GM21825 (cell line): ENCODE results near the gene ANKRD34C.
A peak's percentile ranks its signal among the peaks of the same experiment; 100 is the strongest.

Experiments used
- ATAC-seq: cut with Tn5 transposase; IDR thresholded peaks from one replicate; pipeline ENCODE4 v1.9.1; 2021; ENCODE audit warnings: mild to moderate bottlenecking, moderate library complexity; ENCODE audit not compliant: unreplicated experiment

The ANKRD34C gene

DNA sequence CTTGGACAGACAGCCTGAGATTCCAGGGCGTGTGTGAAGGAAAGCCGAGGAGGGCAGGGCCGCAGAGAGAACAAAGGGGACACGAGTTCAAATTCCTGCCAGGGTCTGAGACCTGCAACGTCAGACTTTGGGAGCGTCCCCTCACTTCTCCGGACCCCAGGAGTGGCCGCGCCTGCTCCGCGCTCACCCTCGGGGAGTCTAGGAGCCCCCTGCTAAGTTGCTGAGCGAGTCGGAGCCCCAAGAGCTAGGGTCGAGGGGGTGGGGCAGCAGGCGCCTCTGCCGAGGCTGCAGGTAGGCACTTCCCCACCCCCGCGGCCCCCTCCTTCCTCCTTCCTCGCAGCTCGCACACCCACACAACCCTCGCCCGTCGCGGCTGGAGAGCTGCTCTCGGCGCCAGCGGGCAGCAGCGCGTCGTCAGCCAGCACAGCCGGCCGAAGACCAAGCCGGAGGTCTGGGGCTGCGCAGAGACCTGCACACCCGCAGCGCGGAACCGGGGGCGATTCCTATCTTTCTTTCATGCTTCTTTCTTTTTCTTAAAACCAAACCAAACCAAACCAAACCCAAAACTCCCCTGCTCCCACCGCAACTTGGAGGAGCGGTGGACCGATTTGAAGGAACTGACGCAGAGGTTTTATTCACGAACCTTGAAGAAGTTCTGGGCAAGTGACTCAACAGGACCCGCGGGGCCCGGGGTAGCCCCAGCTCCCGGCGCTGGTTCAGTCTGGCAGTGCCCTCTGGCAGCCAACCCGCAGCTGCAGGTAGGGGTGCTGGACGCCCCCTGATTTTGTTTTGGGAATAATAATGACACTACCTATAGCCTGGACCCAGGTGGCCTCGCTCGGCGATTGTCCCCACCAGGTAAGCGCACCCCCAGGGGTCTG, at the start of gene ANKRD34C:
TSS of gene ANKRD34C (plus strand) at position 352 of the 881 bp plus-strand sequence. CDS start 10,563 bp downstream, outside the sequence.
- no peak for ATAC-seq

DNA sequence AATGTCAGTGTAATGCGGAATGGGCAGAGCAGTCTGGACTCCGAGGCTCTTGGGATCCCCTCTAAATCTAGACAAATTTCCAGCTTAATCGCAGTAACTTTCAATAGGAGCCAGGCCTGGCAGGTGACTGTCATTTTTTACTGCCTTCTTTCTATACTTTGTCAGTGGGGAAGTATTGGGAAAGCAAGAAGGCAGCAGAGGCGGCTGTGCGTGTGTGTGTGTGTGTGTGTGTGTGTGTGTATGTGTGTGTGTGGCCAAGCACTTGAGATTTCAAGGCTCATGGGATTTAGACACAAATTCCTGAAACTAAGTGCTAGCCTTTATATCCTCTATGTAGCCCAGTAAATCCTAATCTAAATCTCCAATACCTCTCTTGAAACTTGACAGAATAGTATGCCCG, 49.3 kb upstream of the ANKRD34C start:
- ATAC-seq, result no peak

DNA sequence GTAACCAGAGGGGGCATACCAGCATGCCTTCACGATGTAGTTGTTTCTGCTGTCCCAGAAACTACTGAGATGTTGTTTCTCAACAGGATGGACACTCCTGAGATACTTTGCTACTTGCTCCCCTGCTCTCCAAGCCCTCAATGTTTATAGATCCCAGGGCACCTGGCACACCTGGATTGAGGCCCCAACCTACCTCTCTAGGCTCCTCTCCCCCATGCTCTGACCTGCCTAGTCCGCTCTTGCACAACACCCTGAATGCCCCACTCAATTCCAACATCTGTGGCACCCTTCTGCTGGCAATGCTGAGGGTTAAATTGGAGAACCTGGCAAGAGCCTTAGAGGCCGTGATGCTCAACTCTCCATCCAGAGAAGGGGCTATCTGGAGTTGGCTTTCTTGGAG, 42.5 kb upstream of the ANKRD34C start:
- ATAC-seq, result no peak

DNA sequence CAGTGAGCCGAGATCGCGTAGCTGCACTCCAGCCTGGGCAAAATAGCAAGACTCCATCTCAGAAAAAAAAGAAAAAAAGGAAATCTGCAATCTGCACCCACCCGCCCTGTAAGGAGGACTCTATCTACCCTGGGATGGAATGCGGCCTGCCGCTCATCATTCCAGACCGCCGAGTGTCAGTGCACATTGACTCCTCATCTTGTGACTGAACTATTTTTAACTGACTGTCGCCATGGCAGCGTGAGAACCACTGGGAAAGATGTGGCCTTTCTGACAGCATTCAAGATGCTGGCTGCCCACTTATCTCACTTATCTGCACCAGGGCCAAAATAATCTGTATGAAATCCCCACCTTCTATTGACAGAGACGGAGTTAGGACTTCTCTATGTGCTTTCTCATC, 38.8 kb upstream of the ANKRD34C start:
- ATAC-seq, result no peak

DNA sequence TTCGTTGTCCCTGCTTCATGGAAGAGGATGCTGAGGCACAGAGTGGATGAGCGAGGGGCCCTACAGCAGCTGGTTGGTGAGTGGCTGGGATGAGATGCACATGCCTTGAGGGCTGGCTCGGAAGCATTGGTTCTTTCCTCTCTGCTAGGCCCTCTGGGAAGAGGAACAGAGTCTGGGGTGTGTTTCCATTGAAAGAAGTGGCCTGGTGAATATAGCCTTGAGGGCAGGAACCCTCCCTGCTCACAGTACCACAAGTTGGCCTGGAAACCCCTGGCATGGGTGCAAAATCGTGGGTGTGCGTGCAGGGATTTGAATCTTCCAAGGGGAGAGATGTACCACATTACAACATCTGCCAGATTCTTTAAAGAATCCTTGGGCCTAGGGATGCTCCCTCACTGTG, 37.6 kb upstream of the ANKRD34C start:
- no peak for ATAC-seq

DNA sequence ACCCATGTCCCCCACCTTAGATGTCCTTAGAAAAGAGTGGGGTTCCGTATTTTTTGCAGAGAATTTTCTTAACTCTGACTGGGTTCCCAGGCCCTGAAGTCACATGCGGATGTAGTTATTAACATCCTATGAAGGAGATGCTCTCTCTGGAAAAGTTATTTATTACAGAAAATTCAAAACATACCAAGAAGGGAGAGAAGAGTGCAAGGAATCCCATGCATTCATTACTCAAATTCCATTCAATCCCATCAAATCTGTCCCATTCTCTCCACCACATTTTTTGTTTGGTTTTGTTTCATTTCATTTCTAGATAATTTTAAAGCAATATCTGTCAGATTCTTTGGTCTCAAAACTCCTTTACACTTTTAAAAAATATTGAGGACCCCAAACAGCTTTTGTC, 34.3 kb upstream of the ANKRD34C start:
- no peak for ATAC-seq

DNA sequence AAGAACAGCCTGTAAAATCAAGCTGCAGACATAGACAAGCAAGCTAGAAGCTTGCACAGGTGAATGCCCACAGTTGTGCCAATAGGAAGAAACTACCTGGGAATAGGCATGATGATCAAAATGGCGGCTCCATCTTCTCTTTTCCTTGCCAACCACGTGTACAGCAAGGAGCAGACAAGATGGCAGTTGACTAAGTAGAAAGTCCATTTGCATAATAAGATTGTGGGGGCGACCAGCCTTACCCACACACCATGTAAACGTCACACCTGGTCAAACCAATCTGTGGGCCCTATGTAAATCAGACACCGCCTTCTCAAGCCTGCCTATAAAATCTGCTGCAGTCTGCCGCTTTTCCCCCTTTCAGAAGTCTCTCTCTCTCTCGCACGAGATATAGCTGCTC, 25.1 kb upstream of the ANKRD34C start:
- no peak for ATAC-seq

DNA sequence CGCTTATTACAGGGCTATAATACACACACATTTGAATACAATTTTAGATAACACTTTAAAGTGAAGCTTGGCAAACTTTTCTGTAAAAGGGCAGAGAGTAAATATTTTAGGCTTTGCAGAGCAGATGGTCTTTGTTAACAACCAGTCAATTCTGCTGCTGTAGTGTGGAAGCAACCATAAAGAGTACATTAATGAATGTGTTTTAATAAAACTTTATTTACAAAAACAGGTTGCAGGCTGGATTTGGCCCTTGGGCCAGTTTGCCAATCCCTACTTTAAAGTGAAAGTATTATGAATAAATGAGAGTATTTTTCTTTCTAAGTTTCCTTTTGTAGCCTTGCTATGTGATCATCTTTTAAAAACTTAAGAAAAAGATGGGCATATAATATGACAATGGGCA, 20.7 kb upstream of the ANKRD34C start:
- no peak for ATAC-seq

DNA sequence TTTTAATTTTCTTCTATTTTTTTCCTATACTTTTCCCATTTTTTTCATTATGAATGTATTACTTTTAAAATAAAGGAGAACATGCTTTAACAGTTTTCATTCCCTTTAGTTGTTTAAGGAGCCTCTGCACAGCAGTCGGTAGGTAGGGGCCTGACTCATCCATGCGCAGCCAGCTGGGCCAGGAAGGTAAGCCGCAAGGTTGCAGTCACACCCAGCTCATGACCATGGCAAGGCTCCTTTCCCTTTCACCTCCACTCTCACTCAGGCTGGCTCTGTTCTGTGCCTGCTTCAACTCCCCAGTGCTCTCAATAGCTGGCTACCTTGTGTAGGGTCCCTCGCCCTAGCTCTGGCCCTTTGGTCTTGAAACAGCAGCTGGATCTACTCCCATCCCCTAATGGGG, 17.4 kb upstream of the ANKRD34C start:
- no peak for ATAC-seq

DNA sequence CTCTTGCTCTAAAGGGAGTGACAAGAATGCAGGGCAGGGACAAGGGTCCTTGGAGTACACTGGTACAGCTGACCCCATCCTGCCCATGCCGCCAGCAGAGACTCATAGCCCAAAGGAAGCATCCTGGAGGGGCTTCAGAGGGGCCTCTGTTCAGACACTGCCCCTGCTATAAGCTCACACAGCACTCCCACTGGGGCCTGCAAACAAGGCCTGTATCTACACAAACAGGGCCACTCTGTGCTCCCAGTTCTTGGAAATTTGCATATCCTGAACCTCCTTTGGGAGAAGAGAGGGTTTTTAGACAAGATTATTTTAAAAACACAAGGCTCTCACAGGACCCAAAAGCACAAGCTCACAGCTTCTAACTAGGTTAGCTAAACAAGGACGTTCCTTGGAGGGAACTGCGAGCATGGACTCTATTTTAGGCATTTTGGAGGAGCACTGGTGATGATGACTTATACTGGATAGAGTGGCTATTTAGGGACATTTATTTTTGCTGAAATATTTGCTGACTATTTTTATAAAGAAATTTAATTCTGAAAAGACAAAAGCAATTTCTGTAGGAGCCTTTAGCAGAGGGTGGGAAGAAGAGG, 16.4 kb upstream of the ANKRD34C start:
- no peak for ATAC-seq

DNA sequence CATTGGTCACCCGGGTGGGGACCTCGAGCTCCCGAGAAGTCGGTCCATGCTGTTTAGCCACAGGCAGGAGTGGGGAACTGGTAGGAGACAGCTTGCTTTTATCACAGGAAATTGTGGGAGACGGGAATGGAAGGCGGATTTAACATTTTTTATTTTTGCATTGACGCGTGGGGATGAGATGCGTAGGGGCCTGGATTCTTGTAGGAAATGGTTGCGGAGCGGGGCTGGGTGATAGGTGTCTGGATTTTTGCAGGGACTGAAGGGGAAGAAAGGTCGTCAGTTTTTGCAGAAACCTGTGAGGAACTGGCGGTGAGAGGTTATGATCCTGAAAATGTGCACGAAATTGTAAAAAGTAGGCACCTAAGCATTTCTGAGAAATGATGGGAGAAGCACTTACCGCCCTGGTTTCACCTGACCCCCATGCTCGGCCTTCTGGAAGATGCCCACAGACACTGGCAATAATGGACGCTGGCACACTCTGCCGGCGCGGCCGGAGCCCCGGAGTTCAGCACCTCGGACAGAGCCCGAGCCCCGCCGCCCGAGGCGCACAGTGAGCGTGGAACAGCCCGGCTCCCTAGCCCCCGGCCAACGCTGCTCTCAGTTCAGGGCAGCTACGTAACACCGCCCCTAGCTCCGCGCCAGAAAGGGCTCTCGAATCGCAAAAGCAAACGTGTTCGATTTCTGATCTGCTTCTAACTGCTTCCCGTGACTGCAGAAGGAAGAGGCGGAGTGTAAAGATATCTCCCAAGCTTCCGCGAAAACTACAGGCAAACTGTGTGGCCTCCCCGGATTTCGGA, 928 bp downstream of the ANKRD34C start:
- ATAC-seq, result no peak

DNA sequence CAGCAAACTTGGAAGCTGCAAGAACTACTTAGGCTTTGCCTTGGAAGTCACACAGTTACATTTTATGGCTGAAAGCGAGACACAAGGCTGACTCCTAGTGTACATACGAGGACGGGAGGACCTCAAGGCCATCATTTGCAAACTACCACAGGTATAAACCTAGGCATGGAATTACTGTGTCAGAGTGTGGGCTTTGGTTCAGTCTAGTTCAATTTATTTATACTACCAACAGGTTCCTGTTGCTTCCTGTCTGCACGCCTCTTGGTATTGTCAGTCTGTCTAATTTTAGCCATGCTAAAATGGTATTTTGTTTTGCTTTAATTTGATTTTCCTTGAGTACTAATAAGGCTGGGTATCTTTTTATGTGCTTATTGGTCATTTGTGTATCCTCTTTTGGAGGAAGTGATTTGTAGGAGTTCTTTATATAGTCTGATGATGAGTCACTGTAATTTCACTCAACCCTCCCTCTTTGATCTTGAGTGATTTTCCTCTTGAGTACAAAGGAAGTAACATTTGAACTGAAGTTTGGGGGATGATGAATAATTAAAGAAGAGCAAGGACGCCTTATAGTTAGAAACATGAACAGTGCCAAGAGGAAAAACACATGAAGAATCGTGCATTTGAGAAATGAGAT, 8.2 kb downstream of the ANKRD34C start:
- ATAC-seq, result no peak

DNA sequence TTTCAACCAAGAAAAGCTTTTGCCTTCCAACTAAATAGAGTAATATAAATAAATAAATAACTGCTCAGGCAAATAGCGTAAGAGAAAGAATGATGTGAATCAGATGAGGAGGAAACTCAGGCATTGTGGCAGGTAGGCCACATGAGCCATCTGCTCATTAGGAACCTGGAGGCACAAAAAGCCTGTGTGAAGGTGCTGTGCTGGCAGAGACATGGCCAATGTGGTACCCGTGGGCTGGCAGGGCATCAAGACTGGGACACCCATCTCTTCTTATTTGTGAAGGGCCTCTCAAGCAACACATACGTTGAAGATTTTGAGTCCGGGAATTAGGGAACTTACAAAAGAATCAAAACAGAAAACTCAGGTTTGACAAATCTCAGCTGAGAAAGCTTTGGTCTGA, 9.5 kb downstream of the ANKRD34C start:
- no peak for ATAC-seq

DNA sequence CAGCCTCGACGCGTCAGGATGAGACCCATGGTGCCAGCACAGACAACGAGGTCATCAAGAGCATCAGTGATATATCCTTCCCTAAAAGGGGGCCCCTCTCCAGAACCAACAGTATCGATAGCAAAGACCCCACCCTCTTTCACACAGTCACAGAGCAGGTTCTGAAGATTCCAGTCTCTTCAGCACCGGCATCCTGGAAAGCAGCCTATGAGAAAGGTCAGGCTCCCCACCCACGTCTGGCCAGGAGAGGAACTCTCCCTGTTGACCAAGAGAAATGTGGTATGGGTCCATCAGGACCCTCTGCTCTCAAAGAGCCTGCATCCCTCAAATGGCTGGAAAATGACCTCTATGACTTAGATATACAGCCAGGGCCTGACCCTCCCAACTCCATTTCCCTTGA, 11.6 kb downstream of the ANKRD34C start:
- no peak for ATAC-seq

DNA sequence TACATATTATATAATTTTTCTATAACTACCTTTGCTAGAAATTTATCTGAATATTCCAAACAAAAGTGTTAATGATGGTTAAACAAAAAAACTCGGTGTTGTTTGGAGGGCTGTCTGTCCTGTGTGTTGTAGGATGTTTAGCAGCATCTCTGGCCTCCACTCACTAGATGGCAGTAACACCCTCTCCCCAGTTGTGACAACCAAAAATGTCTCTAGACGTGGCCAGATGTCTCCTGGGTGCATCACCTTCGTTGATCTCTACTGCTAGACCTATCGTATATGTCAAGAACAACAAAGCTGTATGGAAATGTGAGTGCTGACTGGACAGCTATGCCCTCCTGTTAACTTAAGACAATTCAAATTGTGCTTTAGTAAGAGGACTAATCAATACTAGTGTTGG, 14.1 kb downstream of the ANKRD34C start:
- no peak for ATAC-seq

DNA sequence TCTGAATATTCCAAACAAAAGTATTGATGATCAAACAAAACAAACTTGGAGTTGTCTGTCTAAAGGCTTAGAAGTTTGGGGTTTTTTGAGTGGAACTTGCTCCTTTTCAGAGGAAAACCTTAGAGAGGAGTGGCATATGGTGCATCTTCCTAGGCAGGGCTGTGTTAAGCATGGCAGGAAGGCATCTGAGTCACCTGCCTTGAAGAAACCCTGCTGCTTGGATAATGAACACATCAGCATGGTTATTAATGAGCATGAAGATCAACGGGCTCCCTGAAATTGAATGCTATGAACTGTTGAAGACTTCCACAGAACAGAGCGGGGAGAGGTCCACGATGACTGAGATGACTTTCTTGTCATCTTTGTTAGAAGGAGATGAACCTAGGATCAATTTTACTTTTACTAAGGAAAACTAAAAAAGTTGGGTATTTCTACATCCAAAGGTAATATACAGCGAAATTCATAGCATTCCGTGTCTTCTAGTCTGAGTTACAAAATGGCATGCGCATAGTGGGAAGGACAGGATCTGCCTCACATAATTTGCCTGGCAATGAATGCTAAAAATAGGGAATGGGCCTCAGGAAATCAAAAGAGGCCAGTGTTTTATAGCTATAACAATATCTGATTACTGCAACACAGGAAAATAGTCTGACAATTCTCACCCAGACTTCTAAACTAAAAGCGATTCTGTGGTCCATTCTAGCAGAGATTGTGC, 16.8 kb downstream of the ANKRD34C start:
- no peak for ATAC-seq

DNA sequence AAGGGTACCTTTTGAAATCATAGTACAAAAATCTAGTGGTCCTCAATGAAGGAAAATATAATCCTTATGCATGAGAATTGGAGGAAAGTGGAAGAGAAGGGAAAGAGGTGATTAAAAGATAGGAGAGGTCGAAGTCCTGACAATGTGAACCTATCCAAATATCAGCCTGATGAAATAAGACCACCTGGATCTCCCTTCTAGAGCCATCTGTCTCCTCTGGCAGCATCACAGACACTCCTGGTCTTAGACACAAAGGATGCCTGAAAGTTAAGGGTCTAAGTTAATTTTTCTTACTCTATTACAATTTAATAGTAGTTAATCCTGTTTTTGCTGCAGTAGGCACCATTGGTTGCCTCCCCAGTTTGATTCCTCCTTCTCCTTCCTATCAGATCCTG, 17.3 kb downstream of the ANKRD34C start:
- no peak for ATAC-seq

DNA sequence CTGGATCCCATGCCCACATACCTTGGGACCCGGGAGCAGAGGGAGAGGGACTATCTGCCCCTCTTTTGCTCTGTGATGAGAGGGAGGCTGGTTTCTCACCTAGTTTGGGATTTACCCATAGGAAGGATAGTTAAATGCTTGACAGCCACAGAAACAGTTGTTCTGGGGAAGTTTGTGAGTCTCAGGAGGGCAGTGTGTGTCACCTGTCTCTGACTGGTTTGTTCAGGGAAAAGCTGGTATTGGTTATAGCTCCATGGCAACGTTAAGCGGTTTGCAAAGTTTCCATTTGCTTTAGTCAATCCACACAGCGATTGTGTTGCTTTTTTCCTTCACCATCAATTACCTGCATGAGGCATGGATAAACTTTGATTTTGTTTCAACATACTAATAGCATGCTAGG, 24.7 kb downstream of the ANKRD34C start:
- no peak for ATAC-seq

DNA sequence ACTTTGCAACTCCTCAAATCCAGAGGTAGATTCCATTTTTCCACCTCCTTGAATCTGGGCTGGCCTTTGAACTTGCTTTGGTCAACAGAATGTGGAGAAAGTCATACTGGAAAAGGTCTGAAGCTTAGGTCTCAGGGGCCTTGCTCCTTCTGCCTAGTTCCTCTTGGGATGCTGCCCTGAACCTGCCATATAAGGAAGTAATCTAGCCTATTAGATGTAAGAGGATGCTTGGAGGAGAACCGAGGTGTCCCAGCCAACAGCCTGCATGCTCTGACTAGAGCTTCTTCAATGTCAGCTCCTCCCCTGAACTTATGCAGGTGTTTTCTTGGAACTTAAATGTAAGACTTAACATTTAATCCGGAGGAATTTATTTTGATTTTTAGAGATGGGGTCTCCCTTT, 26.4 kb downstream of the ANKRD34C start:
- no peak for ATAC-seq

DNA sequence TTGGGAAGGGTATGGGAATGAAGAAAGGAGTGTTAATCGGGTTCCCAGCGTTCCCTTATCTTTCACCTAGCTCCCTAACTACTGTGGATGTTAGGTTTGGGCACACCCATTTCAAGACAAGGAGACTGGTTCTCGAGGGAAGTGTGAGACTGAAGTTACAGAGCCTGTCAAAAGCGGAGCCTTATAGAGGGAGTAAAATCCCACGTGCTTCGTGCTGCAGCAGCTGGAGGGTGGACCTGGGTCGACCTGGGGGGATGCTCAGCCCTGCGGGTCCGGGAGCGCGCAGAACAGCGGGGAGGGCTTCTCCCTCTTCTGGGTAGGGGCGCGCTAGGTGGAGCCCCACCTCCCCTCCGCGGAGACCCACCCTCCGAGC, 28.1 kb downstream of the ANKRD34C start:
- peak; percentile 28 for ATAC-seq
